Mesenteric fat pad (tissue), 1 donor: ENCODE data around the gene FRMD3. TPM values are rescaled to one million over a fixed set of nuclear protein-coding genes. Genes with fewer than 3 reads are reported as not detected.

Experiments used
- DNase-seq: peaks from one replicate; pipeline ENCODE4 v3.0.0-alpha.2; 2020; ENCODE audit warnings: low spot score
- long read RNA-seq: library from polyadenylated mRNA; unstranded; transcript quantifications from one replicate; pipeline ENCODE4 v2.0.0, GENCODE V29; 2020
- total RNA-seq: library from RNA; stranded (reverse); fragmentation: NEBNext Ultra II Directional; extraction: Animal tissue kit (Norgen Biotek cat#: 25700); gene quantifications from one replicate; pipeline ENCODE4 v1.2.1, GENCODE V29; 2021
- donor health status: DM: yes; HTN: yes; CAD: no.

The FRMD3 gene
- total RNA-seq, result 11.7 TPM
- long read RNA-seq, full-length matches to known transcripts, result 65 of 101 reads
- long read RNA-seq, partial matches to known transcripts, result 2 of 101 reads
- long read RNA-seq, other reads (novel, unspliced or antisense), result 34 of 101 reads

GRCh38 chr9:83538172-83538889 is at the start of gene FRMD3:
FRMD3 (minus strand) TSS chr9:83538401; CDS start chr9:83538231, 170 bp downstream.
- peak; percentile 92 for DNase-seq

- DNase-seq, result no peak
These were observed 46.8 kb upstream of the FRMD3 start for GRCh38 chr9:83584995-83585394.

GRCh38 chr9:83583151-83584014 is 45.2 kb upstream of the FRMD3 start:
- DNase-seq, result no peak

GRCh38 chr9:83582029-83582428 is 43.8 kb upstream of the FRMD3 start:
- DNase-seq, result no peak

GRCh38 chr9:83574482-83574881 is 36.3 kb upstream of the FRMD3 start:
- no peak for DNase-seq

- DNase-seq, result no peak
These were observed 34.3 kb upstream of the FRMD3 start for GRCh38 chr9:83572524-83572923.

GRCh38 chr9:83570359-83570758 is 32.2 kb upstream of the FRMD3 start:
- no peak for DNase-seq

GRCh38 chr9:83569326-83569725 is 31.1 kb upstream of the FRMD3 start:
- no peak for DNase-seq

- no peak for DNase-seq
These were observed 25.2 kb upstream of the FRMD3 start for GRCh38 chr9:83563360-83563759.

- DNase-seq, result no peak
These were observed 22.1 kb upstream of the FRMD3 start for GRCh38 chr9:83560169-83560826.

- no peak for DNase-seq
These were observed 19.6 kb upstream of the FRMD3 start for GRCh38 chr9:83557771-83558170.

GRCh38 chr9:83557317-83557716 is 19.1 kb upstream of the FRMD3 start:
- no peak for DNase-seq

- no peak for DNase-seq
These were observed 16.1 kb upstream of the FRMD3 start for GRCh38 chr9:83554278-83554677.

- DNase-seq, result no peak
These were observed 5.9 kb upstream of the FRMD3 start for GRCh38 chr9:83544002-83544698.

- no peak for DNase-seq
These were observed 663 bp upstream of the FRMD3 start for GRCh38 chr9:83538890-83539238.

- no peak for DNase-seq
These were observed 650 bp downstream of the FRMD3 start for GRCh38 chr9:83537331-83538171.

- no peak for DNase-seq
These were observed 1.9 kb downstream of the FRMD3 start for GRCh38 chr9:83536332-83536731.

GRCh38 chr9:83535736-83536135 is 2.5 kb downstream of the FRMD3 start:
- DNase-seq, result no peak

- DNase-seq, result no peak
These were observed 4.9 kb downstream of the FRMD3 start for GRCh38 chr9:83533296-83533695.

- DNase-seq, result no peak
These were observed 11.3 kb downstream of the FRMD3 start for GRCh38 chr9:83526901-83527300.
